GM12878 (cell line): ENCODE measurements around the gene VDR. TPM values are rescaled to one million over a fixed set of nuclear protein-coding genes. Genes with fewer than 3 reads are reported as not detected.

ENCODE experiments used
- ATAC-seq: fragments of 200-7000 bp; cut with Tn5 transposase; 3 replicates; pipeline ENCODE4 v1.9.1; 2020; ENCODE audit warnings: mild to moderate bottlenecking, moderate library complexity
- BruUV-seq: library from RNA; stranded (reverse); fragments of 400-500 nt; replicated peaks from 2 replicates; lab custom pipeline; 2021; lab: Mats Ljungman, UMichigan
- CTCF ChIA-PET: fragments of 300-600 bp; sonication (Branson Sonifier 250); formaldehyde crosslinking; extraction: SDS; loops from one replicate; lab custom pipeline; 2021; ENCODE audit warnings: inconsistent platforms; lab: Yijun Ruan, JAX
- POLR2A ChIA-PET: fragments of 350-600 bp; formaldehyde crosslinking; extraction: SDS; loops from one replicate; lab custom pipeline; 2021; ENCODE audit warnings: inconsistent platforms; lab: Charles Lee
- RAD21 ChIA-PET: fragments of 300-600 bp; sonication (Branson Sonifier 250); formaldehyde crosslinking; loops from one replicate; lab custom pipeline; 2023; ENCODE audit warnings: antibody characterized with exemption; ENCODE audit not compliant: unreplicated experiment; lab: Charles Lee
- SMC1A ChIA-PET: fragments of 300-600 bp; sonication (Branson Sonifier 250); formaldehyde crosslinking; loops from one replicate; lab custom pipeline; 2023; ENCODE audit not compliant: unreplicated experiment, uncharacterized antibody; lab: Charles Lee
- DNase-seq: peaks from one replicate; pipeline ENCODE4 v3.0.0-alpha.2; 2011; ENCODE audit warnings: low read depth, low spot score
- FAIRE-seq: peaks from 3 replicates; lab custom pipeline; 2011; peaks lifted over from hg19 to GRCh38; lab: Jason Lieb, UNC
- H2AFZ ChIP-seq: 2 replicates; pipeline ENCODE4 v1.6.0; 2011; ENCODE audit warnings: low read depth, low read length, control low read depth; ENCODE audit not compliant: control insufficient read depth
- H3K27ac ChIP-seq: 2 replicates; pipeline ENCODE4 v1.5.1; 2011; ENCODE audit warnings: control low read depth; ENCODE audit not compliant: control insufficient read depth, insufficient read depth
- H3K27me3 ChIP-seq, 2 experiments: replicated peaks in 1 of 2; 2 replicates each; pipeline versions ENCODE4 v1.6.0 to v1.6.1; 2011; ENCODE audit warnings: low read length in 1 of 2; ENCODE audit not compliant: control insufficient read depth in 2 of 2, insufficient read depth in 2 of 2
- H3K36me3 ChIP-seq, 2 experiments: 2 replicates each; pipeline ENCODE4 v1.5.1; 2011; ENCODE audit warnings: low read length in 1 of 2; ENCODE audit not compliant: control insufficient read depth in 2 of 2, insufficient read depth in 2 of 2
- H3K4me1 ChIP-seq: 2 replicates; pipeline ENCODE4 v1.6.1; 2011; ENCODE audit warnings: mild to moderate bottlenecking, low read length, moderate library complexity, mixed read lengths; ENCODE audit not compliant: control insufficient read depth, insufficient read depth
- H3K4me2 ChIP-seq: 2 replicates; pipeline ENCODE4 v1.6.0; 2011; ENCODE audit warnings: control low read depth; ENCODE audit not compliant: control insufficient read depth, insufficient read depth
- H3K4me3 ChIP-seq: fragments of 200-600 bp; sonication (generic); 2 replicates; pipeline ENCODE4 v1.5.1; 2016
- H3K79me2 ChIP-seq: 2 replicates; pipeline ENCODE4 v1.6.0; 2011; ENCODE audit warnings: low read length; ENCODE audit not compliant: control insufficient read depth, insufficient read depth
- H3K9ac ChIP-seq: 2 replicates; pipeline ENCODE4 v1.8.0; 2011; ENCODE audit warnings: low read length, control low read depth, mixed read lengths; ENCODE audit not compliant: control insufficient read depth, insufficient read depth
- H3K9me3 ChIP-seq: replicated peaks from 3 replicates; pipeline ENCODE4 v1.5.1; 2011; ENCODE audit warnings: mild to moderate bottlenecking, low read length; ENCODE audit not compliant: control insufficient read depth, insufficient read depth
- H4K20me1 ChIP-seq: 2 replicates; pipeline ENCODE4 v1.6.0; 2011; ENCODE audit not compliant: control insufficient read depth, insufficient read depth
- E2F4 ChIP-seq: IDR thresholded peaks from 2 replicates; pipeline ENCODE4 v1.6.1; 2012; ENCODE audit warnings: low read depth, low read length, improper control_type of control experiment
- IRF5 ChIP-seq: fragments of 450-650 bp; IDR thresholded peaks from 2 replicates; pipeline ENCODE4 v1.6.1; 2017; ENCODE audit warnings: borderline replicate concordance
- JUND ChIP-seq: IDR thresholded peaks from 2 replicates; pipeline ENCODE4 v1.6.1; 2012; ENCODE audit warnings: low read depth, mild to moderate bottlenecking, low read length, improper control_type of control experiment, moderate library complexity
- ZNF384 ChIP-seq: IDR thresholded peaks from 2 replicates; pipeline ENCODE4 v1.6.1; 2012; ENCODE audit warnings: low read depth, mild to moderate bottlenecking, low read length, improper control_type of control experiment, borderline replicate concordance
- WGBS: methylation state at CpG from one replicate; pipeline ENCODE4 v1.1.6; 2016; ENCODE audit warnings: low lambda C conversion rate; ENCODE audit not compliant: insufficient replicate concordance, insufficient coverage; ENCODE audit errors: missing lambda C conversion rate; 5-methylcytosine and 5-hydroxymethylcytosine counted together
- in situ Hi-C: fragments of 300-500 bp; cut with MboI; formaldehyde crosslinking; loops from 9 replicates; pipeline ENCODE4 v1.14.3; 2018; ENCODE audit warnings: mixed read lengths
- intact Hi-C: fragments of 100-400 bp; cut with micrococcal nuclease; formaldehyde crosslinking; loops from one replicate; pipeline ENCODE4 v1.14.2; 2022; ENCODE audit not compliant: unreplicated experiment
- polyA plus RNA-seq, 11 experiments: library from polyadenylated mRNA; depleted of rRNA in 4 of 11; unstranded in 6 of 11; stranded (reverse) in 5 of 11; fragments of >200 nt; fragmentation: Nextera tagmentation in 4 of 11; fragmentation: Illumina TruSeq in 1 of 11; extraction: Ambion mirVana in 4 of 11; extraction: Trizol in 1 of 11; gene quantifications; 1 replicate in 1 of 11; 2 replicates in 10 of 11; pipeline versions ENCODE4 v1.2.1 to v1.2.3, GENCODE V29; 2011 to 2016; ENCODE audit warnings: inconsistent platforms in 2 of 11, missing spikeins in 2 of 11, low read depth in 1 of 11
- total RNA-seq, 4 experiments: library from RNA; depleted of rRNA in 3 of 4; stranded (reverse); fragments of >200 nt in 3 of 4; fragmentation: Illumina TruSeq in 1 of 4; extraction: Trizol in 1 of 4; gene quantifications; 2 replicates each; pipeline versions ENCODE4 v1.2.1 to v1.2.3, GENCODE V29; 2013 to 2021

Gene VDR
- total and polyA plus RNA-seq, 10 of the 15 experiments (the other 5 are each of a cell fraction or from before 2014, with no cell fraction given), result 0.27 to 7.9 (median 3.0) TPM

GRCh38 chr12:47862167-47862750 is 42.5 kb downstream of the VDR start:
- TF ChIP-seq ZNF384 (no peak), IRF5 (no peak), JUND (no peak), E2F4 (no peak)
- no peak for FAIRE-seq
- H3K4me3 ChIP-seq, result no peak overlapping the region
- RAD21 ChIA-PET, result interaction anchor here (1.0 to 1.5 kb wide), 2 partner anchors 21 to 122 kb away, joined by 3 to 4 read pairs; no protein-coding TSS in a partner anchor
- SMC1A ChIA-PET, result interaction anchor here (1.0 to 1.4 kb wide), 3 partner anchors 8 to 54 kb away, joined by 3 to 4 read pairs (median 3); no protein-coding TSS in a partner anchor
- H3K9ac ChIP-seq, result no peak overlapping the region
- H3K4me2 ChIP-seq, result no peak overlapping the region
- no peak overlapping the region for H3K27ac ChIP-seq
- H3K36me3 ChIP-seq, result no peaks in the 10 kb centered on the region
- no TSS peak for BruUV-seq
- H3K79me2 ChIP-seq, result no peaks in the 10 kb centered on the region
- no peaks in the 10 kb centered on the region for H4K20me1 ChIP-seq
- CTCF ChIA-PET, result interaction anchor here (1.4 to 2.7 kb wide), 3 partner anchors 11 to 43 kb away, joined by 4 to 7 read pairs (median 6); partner anchors contain the start of gene VDR
- WGBS, result 76% methylated on average over 5 of the region's 5 CpGs
- H2AFZ ChIP-seq, result no peak overlapping the region
- no peak for DNase-seq
- POLR2A ChIA-PET, result no interaction called here
- no peak for ATAC-seq
- no peaks in the 10 kb centered on the region for H3K27me3 ChIP-seq
- H3K4me1 ChIP-seq, result no peaks in the 10 kb centered on the region
- no peaks in the 10 kb centered on the region for H3K9me3 ChIP-seq
- in situ Hi-C loops (no loop called here), intact Hi-C loops (no loop called here)
